DMS 273 treated with DMSO at 0.1 percent for 48 hours (cell line): ENCODE measurements around the gene FMN2.

Experiments
- DNase-seq: peaks from one replicate; lab custom pipeline; 2025; lab: John Stamatoyannopoulos, UW

FMN2 gene

DNA sequence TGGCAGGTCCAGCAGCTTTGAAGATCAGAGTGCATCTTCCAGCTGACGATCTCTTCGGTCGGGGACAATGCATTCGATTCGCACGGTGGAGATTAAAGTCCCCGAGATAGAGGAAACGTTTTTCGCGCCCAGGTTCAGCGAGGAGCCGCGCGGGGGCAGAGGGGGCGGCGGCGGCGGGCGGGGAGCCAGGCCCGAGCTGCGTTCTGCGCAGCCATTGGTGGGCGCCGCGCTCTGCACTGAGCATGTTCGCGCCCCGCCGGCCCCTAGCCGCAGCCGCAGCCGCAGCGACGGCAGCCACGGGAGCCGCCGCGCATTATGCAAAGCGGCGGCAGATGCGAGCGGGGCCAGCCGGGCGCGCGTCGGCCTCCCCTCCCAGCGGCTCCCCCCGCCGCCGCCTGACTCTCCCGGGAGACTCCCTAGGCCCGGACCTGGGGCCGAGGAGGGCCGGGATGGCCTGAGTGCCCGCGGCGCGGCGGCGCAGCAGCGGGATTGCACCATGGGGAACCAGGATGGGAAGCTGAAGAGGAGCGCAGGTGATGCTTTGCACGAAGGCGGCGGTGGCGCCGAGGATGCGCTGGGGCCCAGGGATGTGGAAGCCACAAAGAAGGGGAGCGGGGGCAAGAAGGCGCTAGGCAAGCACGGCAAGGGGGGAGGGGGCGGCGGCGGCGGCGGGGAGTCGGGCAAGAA is at the start of gene FMN2:
FMN2 (plus strand) TSS at position 270 of the 687 bp plus-strand sequence; CDS start at position 497, 227 bp downstream.
- peak; percentile 4 for DNase-seq

GRCh38 chr1:240044620-240045019 is 47.1 kb upstream of the FMN2 start:
- DNase-seq = no peak

DNA sequence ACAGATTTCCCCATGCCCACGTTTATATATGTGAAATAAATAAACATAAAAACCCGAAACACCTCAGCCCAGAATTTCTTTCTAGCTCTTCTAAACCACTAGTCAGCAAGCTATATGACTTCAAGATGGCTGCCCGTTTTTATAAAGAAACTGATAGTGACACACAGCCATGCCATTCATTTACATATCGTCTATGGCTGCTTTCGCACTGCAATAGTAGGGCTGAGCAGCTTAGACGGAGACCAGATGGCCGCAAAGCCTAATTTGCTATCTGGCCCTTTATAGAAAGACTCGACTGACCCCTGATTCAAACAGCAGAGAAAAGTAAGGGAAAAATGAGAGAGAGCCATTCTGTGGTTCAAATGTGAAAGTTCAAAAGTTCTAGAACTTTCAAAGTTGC is 45.7 kb upstream of the FMN2 start:
- DNase-seq = no peak

DNA sequence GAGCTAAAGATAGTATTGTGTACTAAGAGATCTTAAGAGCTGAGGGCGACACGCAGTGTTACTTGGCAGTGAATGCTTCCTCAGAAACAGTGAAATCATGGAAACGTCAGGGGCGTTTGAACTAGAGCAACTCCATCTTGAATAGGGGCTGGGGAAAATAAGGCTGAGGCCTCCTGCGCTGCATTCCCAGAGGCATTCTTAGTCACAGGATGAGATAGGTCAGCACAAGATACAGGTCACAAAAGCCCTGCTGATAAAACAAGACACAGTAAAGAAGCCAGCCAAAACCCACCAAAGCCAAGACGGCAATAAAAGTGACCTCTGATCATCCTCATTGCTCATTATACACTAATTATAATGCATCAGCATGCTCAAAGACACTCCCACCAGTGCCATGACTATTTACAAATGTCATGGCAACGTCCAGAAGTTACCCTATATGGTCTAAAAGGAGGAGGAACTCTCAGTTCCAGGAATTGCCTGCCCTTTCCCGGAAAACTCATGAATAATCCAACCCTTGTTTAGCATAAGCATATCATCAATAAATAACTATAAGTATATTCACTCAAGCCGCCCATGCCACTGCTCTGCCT is 37.5 kb upstream of the FMN2 start:
- no peak for DNase-seq

DNA sequence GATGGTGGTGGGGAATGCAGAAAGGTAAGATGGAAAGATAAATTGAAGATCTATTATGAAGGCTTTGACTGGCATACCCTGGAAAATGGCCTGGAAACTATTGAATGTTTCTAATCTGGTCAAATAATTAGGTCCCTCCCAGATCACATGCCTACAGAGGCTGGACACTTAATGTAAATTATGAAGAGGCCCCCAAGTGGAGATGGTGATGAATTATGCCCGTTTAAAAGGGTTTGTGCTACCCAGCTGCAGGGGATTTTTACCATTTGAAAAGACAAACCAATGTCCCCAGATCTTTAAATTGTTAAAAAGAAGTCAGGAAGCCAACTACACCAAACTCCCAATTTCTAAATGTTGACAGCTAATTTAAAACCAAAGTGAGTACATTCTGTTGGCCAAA is 35.7 kb upstream of the FMN2 start:
- no peak for DNase-seq

GRCh38 chr1:240056350-240056749 is 35.3 kb upstream of the FMN2 start:
- DNase-seq = no peak

GRCh38 chr1:240058049-240058448 is 33.6 kb upstream of the FMN2 start:
- no peak for DNase-seq

DNA sequence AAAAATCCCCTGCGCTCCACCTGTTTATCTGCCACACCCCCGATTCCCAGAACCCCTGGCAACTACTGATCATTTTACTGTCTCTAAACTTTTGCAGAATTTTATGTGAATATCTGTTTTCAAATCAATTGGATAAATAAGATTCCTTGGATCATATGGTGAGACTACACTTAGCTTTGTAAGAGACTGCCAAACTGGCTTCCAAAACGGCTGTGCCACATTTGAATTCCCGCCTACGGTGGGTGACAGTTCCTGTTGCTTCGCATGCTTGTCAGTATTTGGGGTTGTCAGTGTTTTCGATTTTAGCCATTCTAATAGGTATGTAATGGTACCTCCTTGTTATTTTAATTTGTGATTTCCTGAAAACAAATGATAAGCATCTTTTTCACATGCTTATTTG is 22.7 kb upstream of the FMN2 start:
- DNase-seq = no peak

GRCh38 chr1:240070188-240070587 is 21.5 kb upstream of the FMN2 start:
- no peak for DNase-seq

DNA sequence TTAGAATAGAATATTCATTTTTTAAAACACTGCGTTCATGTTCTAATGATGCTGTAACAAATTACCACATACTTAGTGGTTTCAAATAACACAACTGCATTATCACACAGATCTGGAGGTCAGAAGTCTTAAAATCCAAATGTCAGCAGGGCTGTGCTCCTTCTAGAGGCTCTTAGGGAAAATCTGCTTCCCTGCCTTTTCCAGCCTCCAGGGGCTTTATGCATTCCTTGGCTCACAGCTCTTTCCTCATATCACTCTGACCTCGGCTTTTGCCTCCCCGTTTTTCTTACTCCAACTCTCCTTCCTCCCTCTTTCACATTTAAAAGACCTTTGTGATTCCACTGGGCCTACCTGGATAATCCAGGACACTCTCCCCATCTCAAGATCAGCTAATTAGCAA is 18.6 kb upstream of the FMN2 start:
- no peak for DNase-seq

- DNase-seq = no peak
These were observed 17.3 kb upstream of the FMN2 start for GRCh38 chr1:240074422-240074821.

DNA sequence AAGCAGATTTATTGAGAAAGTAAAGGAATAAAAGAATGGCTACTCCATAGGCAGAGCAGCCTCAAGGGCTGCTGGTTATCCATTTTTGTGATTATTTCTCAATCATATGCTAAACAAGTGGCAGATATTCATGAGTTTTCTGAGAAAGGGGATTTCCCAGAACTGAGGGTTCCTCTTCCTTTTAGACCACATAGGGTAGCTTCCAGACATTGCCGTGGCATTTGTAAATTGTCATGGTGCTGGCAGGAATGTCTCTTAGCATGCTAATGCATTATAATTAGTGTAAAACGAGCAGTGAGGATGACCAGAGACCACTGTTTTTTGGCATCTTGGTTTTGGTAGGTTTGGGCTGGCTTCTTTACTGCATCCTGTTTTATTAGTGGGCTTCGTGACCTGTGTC is 16.8 kb upstream of the FMN2 start:
- no peak for DNase-seq

DNA sequence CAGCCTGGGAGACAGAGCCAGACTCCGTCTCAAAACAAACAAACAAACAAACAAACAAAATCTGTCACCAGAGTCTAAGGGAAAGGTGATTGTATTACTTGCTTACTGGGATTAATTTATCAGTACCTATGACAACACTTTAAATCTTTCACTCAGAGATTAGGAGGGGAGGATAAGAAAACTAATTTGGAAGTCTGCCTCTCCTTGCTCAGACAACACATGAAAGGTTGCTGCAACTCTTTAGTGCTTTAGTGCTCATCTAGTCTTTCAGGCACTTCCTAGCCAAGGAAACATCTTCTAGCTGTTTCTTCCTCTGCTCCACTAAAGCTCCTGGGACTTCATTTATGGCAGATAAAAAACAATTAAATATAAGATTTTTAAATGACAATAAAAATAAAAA is 7.3 kb upstream of the FMN2 start:
- no peak for DNase-seq

- no peak for DNase-seq
These were observed 6.9 kb upstream of the FMN2 start for GRCh38 chr1:240084749-240085148.

- DNase-seq = no peak
These were observed 5.0 kb upstream of the FMN2 start for GRCh38 chr1:240086726-240087125.

- DNase-seq = no peak
These were observed 1.7 kb upstream of the FMN2 start for GRCh38 chr1:240090014-240090413.

GRCh38 chr1:240090957-240091600 is 604 bp upstream of the FMN2 start:
- DNase-seq = no peak

GRCh38 chr1:240092301-240093119 is 827 bp downstream of the FMN2 start:
- no peak for DNase-seq

- no peak for DNase-seq
These were observed 1.7 kb downstream of the FMN2 start for GRCh38 chr1:240093120-240093961.

DNA sequence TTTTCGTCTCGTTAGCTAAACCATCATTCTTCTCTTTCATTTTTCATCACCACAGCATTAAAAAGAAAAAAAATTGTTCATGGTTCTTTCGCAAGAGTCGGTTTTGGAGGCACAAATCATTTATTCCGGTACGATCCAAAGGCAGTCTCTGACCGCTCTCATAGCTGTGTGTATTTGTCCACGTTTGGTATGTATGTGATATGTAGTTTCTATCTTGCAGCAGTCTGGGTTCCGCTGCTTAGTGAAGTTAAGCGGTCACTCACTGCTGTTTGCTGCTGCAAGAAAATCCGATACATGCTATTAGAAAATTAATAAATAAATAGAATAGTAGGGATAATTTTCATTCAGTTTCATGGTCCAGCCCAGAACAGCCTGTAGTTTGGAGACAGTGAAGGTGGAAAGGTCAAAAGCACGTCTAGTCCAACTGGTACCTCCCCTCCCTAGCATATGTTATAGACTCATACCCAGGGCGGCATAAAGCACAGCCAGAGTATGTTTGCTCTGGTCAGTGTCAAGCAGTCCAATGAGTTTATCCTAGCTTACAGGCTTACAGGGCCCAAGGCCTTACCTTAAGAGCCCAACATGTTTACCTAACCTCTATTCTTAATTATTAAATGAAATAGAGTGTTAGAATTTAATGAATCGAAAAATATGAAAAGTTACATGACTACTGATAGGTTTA is 2.5 kb downstream of the FMN2 start:
- no peak for DNase-seq

DNA sequence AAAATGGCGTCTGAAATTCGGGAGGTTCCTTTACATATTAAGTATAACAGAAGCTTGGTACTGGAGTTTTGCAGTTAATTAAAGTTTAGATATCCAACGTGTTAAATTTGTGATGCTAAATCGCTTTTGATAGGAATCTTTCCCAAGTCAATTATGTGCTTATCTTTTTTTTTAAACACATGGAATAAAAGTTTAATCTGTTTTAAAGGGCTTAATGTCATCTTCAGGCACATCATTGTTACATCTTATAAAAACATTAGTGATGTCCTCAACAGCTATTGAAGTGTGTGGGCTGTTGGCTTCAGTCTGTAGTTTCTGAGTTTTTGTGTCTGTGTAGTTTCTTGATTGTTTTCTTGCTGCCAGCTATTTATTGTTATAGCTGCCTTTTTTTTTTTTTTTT is 5.3 kb downstream of the FMN2 start:
- DNase-seq = no peak
